IPS-20b (cell line): Measurements from ENCODE around the gene NOTCH2.

ENCODE experiments used
- H3K27ac ChIP-seq: one replicate; pipeline ENCODE4 v1.5.1; 2013; ENCODE audit warnings: low read length
- H3K27me3 ChIP-seq: 2 replicates; pipeline ENCODE4 v1.6.1; 2013; ENCODE audit warnings: mild to moderate bottlenecking, low read length, inconsistent platforms; ENCODE audit not compliant: insufficient read depth
- H3K36me3 ChIP-seq: 2 replicates; pipeline ENCODE4 v1.6.1; 2013; ENCODE audit warnings: low read depth, mild to moderate bottlenecking, inconsistent platforms, low read length, moderate library complexity; ENCODE audit not compliant: insufficient read depth
- H3K4me1 ChIP-seq: 2 replicates; pipeline ENCODE4 v1.6.1; 2013; ENCODE audit warnings: mild to moderate bottlenecking, control low read depth, inconsistent platforms, low read length, moderate library complexity; ENCODE audit not compliant: insufficient read depth
- H3K4me3 ChIP-seq: 2 replicates; pipeline ENCODE4 v1.5.1; 2013; ENCODE audit warnings: mild to moderate bottlenecking, low read length, inconsistent platforms
- H3K9ac ChIP-seq: 2 replicates; pipeline ENCODE4 v1.6.1; 2013; ENCODE audit warnings: low read depth, mild to moderate bottlenecking, inconsistent platforms, low read length, moderate library complexity
- H3K9me3 ChIP-seq: 2 replicates; pipeline ENCODE4 v1.6.1; 2013; ENCODE audit warnings: mild to moderate bottlenecking, low read depth, low read length, inconsistent platforms; ENCODE audit not compliant: insufficient read depth

The NOTCH2 gene

GRCh38 chr1:119966020-119966419 lies 103.4 kb downstream of the NOTCH2 start:
- H3K36me3 ChIP-seq = peaks cover 52% of the 10 kb centered on the region
- H3K4me1 ChIP-seq = no peaks in the 10 kb centered on the region
- no peak overlapping the region for H3K9ac ChIP-seq
- no peaks in the 10 kb centered on the region for H3K9me3 ChIP-seq
- no peaks in the 10 kb centered on the region for H3K27me3 ChIP-seq
- H3K27ac ChIP-seq = no peak overlapping the region
- no peak overlapping the region for H3K4me3 ChIP-seq

DNA sequence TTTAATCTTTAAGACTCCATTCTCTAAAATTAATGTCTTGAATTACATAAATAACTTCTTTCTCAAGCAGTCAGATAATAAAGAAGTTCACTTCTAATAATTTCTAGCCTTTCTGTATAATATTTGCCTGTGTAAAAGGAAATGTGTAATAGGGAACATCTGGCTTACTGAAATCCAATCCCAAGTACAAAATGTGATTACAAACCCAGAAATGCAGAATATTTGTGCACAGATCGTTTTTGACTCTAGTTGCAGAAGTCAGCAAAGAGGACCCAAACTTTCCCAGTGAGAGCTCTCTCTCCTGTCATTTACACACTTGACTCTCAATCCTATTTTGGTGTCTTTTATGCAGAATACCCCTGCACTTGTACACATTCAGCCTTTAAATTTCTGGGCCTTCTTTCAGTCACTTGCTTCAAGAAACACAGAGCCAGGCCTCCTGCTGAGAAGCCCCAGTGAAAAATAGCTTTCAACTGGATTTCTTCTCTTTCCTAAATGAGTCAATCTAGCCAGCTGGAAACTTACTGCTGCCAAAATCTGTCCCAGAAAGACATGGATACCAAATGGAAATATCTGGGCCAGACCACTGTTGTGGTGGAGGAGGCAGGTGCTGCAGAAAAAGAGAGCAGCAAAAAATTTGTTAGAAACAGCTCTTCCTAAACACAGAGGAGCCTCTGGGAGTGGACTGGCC lies 104.6 kb downstream of the NOTCH2 start:
- peaks cover 53% of the 10 kb centered on the region for H3K36me3 ChIP-seq
- no peak overlapping the region for H3K4me3 ChIP-seq
- H3K9ac ChIP-seq = no peak overlapping the region
- H3K27ac ChIP-seq = no peak overlapping the region
- H3K4me1 ChIP-seq = no peaks in the 10 kb centered on the region
- H3K9me3 ChIP-seq = no peaks in the 10 kb centered on the region
- no peaks in the 10 kb centered on the region for H3K27me3 ChIP-seq

DNA sequence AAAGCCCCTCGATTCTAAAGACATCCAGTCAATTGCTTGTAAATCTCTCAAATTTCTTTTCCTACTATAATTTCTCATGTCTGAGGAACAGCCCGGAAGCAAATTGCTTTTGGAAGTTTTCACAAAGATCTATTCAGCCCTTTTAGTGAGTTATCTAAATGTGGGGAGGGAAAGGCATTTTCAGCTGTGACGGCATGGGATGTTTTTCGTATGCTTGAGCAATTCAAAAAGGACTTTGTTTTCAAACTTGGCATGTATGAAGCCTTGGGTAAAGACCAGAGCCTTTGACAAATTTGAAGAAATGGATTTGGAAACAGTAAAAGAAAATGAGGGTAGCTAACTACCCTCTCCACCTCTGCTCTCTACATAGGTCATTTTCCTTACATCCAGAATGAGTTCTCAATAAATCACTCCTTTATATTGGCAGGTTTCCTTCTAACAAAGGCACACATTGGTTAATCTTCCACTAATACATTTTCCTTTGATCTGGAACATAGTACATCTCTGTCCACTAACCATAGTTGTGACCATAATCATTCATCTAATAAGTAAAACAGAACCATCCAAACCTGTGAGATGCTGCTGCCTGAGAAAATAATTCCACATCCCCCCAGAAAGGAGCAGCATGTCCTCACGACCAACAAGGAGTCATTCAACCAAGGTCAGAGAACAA lies 107.0 kb downstream of the NOTCH2 start:
- no peaks in the 10 kb centered on the region for H3K9me3 ChIP-seq
- H3K4me1 ChIP-seq = no peaks in the 10 kb centered on the region; the same call in 1 of the 2 replicates
- H3K4me3 ChIP-seq = no peak overlapping the region
- H3K27ac ChIP-seq = no peak overlapping the region
- H3K36me3 ChIP-seq = peaks cover 65% of the 10 kb centered on the region
- H3K9ac ChIP-seq = no peak overlapping the region
- H3K27me3 ChIP-seq = no peaks in the 10 kb centered on the region

DNA sequence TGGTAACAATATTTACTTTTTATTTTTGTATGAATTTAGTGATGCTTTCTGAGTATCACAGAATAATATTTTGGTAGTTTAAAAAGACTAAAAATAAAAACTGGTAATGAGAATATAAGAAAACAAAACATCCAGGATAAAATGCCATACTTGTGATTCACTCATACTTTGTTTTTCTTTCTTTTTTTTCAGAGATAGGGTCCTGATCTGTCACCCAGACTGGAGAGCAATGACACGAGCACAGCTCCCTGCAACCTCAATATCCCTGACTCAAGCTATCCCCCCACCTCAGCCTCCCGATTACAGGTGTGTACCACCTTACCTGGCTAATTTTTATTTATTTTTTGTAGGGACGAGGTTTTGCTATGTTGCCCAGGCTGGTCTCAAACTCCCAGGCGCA lies 109.0 kb downstream of the NOTCH2 start:
- H3K4me3 ChIP-seq = no peak overlapping the region
- no peak overlapping the region for H3K9ac ChIP-seq
- H3K4me1 ChIP-seq = no peaks in the 10 kb centered on the region; the same call in 1 of the 2 replicates
- H3K36me3 ChIP-seq = peaks cover 46% of the 10 kb centered on the region
- no peak overlapping the region for H3K27ac ChIP-seq
- no peaks in the 10 kb centered on the region for H3K9me3 ChIP-seq
- H3K27me3 ChIP-seq = no peaks in the 10 kb centered on the region

GRCh38 chr1:119959268-119960220 lies 109.9 kb downstream of the NOTCH2 start:
- no peak overlapping the region for H3K27ac ChIP-seq
- no peak overlapping the region for H3K9ac ChIP-seq
- H3K9me3 ChIP-seq = no peaks in the 10 kb centered on the region
- H3K36me3 ChIP-seq = peaks cover 44% of the 10 kb centered on the region
- H3K4me3 ChIP-seq = no peak overlapping the region
- no peaks in the 10 kb centered on the region for H3K27me3 ChIP-seq
- H3K4me1 ChIP-seq = no peaks in the 10 kb centered on the region; the same call in 1 of the 2 replicates

GRCh38 chr1:119958223-119958622 lies 111.2 kb downstream of the NOTCH2 start:
- Histone ChIP-seq H3K27ac (no peak overlapping the region), H3K9me3 (no peaks in the 10 kb centered on the region), H3K36me3 (peaks cover 46% of the 10 kb centered on the region), H3K27me3 (no peaks in the 10 kb centered on the region), H3K4me1 (no peaks in the 10 kb centered on the region; the same call in 1 of the 2 replicates), H3K9ac (no peak overlapping the region), H3K4me3 (no peak overlapping the region)

DNA sequence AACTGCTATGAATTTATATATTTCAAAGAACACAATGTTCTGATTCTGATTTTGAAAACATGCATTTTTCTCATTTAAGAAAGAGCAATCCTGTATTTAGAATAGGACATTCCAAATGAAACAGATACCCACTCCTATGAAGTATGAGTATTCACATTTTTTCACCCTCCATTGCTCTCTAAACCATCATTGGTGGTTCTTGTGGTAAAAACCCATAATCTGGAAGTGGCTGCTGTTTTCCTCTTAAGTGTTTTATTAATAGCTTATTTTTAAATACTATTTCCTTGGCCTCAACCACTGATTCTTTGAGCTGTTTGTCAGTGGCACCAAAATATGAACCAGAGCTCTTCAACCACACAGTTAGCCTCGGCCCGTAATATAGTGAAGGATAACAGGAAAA lies 113.2 kb downstream of the NOTCH2 start:
- Histone ChIP-seq H3K27me3 (no peaks in the 10 kb centered on the region), H3K4me3 (no peak overlapping the region), H3K9ac (no peak overlapping the region), H3K9me3 (no peaks in the 10 kb centered on the region), H3K36me3 (peaks cover 55% of the 10 kb centered on the region), H3K27ac (no peak overlapping the region), H3K4me1 (no peaks in the 10 kb centered on the region; the same call in 1 of the 2 replicates)

DNA sequence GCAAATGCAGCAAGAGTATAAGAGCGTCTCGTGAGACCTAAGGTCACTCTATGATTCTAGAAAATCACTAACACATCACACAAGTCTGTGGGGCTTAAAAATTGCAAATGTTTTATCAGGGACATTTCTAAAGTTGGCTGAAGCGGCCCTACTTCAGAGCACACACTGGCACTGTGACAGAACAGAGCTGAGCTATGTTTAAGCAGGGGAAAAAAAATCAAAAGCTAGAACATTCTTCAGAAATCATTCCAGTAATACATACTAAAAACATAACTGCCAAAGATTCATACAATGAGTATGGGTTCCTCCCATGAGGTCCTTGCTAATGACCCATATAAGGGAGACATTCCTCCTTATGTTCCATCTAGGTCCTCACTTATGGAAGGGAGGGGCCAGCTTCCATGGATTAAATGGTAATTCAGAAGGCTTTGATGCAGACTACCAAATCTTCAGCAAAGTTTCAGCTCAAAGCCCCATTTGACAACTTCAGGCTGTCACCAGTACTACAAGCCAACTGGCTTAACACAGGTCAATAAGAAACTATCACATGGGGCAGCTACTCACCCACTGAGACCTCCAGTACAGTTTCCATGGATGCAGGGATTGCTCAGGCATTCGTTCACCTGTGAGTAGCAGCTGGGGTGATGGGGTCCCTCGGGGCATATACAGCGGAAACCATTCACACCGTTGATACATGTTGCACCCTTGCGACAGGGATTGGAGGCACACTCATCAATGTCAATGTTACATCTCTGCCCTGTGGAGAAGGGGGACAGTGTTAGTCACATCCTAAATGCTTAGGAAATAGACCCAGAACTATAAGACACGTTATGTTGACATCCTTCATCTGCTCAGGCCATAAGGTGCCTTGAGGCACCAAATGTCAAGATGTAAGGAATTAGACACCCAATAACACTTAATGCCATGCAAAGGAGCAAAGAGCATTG lies 114.7 kb downstream of the NOTCH2 start:
- Histone ChIP-seq H3K9ac (no peak overlapping the region), H3K27me3 (no peaks in the 10 kb centered on the region), H3K4me3 (no peak overlapping the region), H3K4me1 (no peaks in the 10 kb centered on the region; the same call in 1 of the 2 replicates), H3K9me3 (no peaks in the 10 kb centered on the region), H3K36me3 (peaks cover 63% of the 10 kb centered on the region), H3K27ac (no peak overlapping the region)

DNA sequence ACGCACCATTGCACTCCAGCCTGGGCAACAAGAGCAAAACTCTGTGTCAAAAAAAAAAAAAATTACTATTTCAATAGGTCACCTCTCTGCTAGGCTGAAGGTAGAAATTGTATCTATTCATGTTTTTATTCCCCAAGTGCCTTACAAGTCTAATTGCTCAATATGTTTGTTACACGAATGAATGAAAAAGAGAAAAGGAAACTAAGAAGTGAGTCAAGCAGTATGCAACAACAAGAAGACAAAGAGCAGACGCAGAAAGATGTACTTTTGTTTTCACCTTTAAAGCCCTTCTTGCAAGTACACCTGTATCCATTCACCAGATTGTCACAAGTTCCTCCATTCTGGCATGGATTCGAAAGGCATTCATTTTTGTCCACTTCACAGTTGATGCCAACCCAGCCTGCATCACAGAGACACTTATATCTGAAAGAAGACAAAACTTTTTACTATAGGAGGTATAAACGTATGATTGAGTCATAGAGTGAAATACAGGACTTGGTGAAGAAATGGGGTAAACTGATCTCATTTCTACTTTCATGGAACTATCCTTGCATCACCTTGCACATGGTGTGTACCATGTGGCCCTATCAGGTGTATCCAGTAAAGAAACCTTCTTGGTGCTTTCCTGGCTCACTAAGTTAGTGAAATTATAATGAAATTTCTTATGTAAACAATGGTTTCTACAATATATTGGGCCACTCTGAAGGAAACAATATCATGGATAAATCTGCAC lies 116.0 kb downstream of the NOTCH2 start:
- Histone ChIP-seq H3K9ac (no peak overlapping the region), H3K36me3 (peaks cover 56% of the 10 kb centered on the region), H3K27me3 (no peaks in the 10 kb centered on the region), H3K9me3 (no peaks in the 10 kb centered on the region), H3K27ac (no peak overlapping the region), H3K4me1 (no peaks in the 10 kb centered on the region; the same call in 1 of the 2 replicates), H3K4me3 (no peak overlapping the region)

DNA sequence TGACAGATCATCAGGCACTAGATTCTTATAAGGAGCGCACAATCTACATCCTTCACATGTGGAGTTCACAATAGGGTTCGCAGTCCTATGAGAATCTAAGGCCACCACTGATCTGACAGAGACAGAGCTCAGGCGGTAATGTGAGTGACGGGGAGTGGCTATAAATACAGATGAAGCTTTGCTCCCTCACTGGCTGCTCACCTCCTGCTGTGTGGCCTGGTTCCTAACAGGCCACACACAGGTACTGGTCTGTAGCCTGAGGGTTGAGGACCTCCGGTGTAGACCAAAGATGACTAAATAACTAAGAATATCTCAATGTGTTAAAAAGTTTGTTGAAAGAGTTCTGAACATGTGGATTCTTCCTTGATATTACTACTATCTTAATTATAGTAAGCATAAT lies 117.0 kb downstream of the NOTCH2 start:
- Histone ChIP-seq H3K27me3 (no peaks in the 10 kb centered on the region), H3K9me3 (no peaks in the 10 kb centered on the region), H3K27ac (no peak overlapping the region), H3K4me1 (no peaks in the 10 kb centered on the region; the same call in 1 of the 2 replicates), H3K9ac (no peak overlapping the region), H3K36me3 (peaks cover 59% of the 10 kb centered on the region), H3K4me3 (no peak overlapping the region)
